ENCODE data around the gene LRG1.

The LRG1 gene

DNA sequence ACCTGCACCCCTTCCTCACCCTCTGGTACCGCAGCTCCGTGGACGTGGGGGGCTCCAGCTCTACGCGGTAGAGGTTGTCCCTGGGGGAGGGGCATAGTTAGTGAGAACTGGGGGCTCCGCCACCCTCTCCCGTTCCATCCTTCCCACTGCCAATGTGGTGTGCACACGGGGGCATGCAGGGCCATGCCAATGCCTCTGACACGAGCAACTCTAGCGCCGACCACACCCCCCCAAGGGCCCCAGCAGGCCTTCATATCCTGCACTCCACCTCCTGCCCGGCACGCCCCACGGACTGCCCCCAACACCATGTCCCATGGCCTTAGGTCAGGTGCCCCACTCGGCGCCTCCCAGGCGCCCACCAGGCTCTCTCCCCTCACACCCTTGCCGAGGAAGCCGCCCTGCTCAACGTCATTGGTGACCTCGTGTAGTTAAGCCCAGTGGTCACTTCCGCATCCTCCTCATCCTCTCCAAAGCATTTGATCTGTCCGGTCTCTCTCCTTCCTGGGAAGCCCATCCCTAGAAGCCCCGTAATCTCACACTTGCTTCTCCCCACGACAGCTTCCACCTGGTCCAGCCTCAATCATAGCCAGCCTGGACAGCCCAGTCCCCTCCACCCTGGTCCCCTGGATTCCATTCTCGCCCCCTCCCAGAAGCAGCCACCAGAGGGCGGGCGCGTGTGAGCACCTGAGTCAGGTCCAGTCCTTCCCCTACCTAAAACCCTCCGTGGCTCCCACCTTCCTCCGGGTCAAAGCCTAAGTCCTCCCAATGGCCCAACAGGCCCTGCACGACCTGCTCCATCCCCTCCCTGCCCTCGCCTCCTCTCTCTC lies 17.5 kb upstream of the LRG1 start:
- ChIA-PET CTCF (interaction anchor here (0.6 to 1.2 kb wide), 7 partner anchors 18 to 788 kb away, joined by 3 to 8 read pairs (median 3); partner anchors contain the start of gene LRG1), POLR2A (ENCODE audit: low non-redundant PET) (no interaction called here)
- TF ChIP-seq, protein P1, sequence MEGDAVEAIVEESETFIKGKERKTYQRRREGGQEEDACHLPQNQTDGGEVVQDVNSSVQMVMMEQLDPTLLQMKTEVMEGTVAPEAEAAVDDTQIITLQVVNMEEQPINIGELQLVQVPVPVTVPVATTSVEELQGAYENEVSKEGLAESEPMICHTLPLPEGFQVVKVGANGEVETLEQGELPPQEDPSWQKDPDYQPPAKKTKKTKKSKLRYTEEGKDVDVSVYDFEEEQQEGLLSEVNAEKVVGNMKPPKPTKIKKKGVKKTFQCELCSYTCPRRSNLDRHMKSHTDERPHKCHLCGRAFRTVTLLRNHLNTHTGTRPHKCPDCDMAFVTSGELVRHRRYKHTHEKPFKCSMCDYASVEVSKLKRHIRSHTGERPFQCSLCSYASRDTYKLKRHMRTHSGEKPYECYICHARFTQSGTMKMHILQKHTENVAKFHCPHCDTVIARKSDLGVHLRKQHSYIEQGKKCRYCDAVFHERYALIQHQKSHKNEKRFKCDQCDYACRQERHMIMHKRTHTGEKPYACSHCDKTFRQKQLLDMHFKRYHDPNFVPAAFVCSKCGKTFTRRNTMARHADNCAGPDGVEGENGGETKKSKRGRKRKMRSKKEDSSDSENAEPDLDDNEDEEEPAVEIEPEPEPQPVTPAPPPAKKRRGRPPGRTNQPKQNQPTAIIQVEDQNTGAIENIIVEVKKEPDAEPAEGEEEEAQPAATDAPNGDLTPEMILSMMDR (conservative IDR thresholded peaks at IDR 0.05; ENCODE audit: low read depth), result no peak
- H3K27ac ChIP-seq, result peak overlapping the region; percentile 37
- DNase-seq (ENCODE audit: low spot score), result no peak

DNA sequence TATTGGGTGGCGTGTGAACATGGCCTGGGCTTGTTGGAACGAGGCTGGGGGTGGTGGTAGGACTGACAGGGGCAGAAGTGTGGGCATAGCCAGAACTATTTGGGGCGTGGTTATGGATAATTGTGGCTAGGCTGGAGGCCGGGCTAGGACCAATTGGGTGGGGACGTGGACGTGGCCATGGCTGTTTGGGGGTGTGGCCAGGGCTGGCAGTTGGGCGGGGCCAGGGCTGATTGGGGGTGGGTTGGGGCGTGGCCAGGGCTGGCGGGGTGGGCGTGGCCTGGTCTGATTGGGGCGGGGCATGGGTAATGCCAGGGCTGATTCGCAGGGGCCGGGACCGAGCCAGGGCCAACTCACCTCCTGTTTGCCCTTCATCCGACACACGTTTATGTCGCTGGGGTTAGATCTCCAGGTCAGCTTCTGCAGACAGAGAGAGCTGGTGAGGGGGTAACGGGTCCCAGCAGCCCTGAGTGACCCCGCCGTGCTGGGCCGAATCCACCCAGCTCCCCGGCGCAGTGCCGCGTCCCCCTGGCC lies 16.8 kb upstream of the LRG1 start:
- TF ChIP-seq, protein P1 (conservative IDR thresholded peaks at IDR 0.05; ENCODE audit: low read depth), result no peak
- ChIA-PET POLR2A (ENCODE audit: low non-redundant PET) (no interaction called here), CTCF (interaction anchor here (0.7 to 1.2 kb wide), 5 partner anchors 17 to 103 kb away, joined by 3 to 8 read pairs (median 3); partner anchors contain the start of gene LRG1)
- H3K27ac ChIP-seq, result peak overlapping the region; percentile 37
- peak; percentile 96 for DNase-seq (ENCODE audit: low spot score)

DNA sequence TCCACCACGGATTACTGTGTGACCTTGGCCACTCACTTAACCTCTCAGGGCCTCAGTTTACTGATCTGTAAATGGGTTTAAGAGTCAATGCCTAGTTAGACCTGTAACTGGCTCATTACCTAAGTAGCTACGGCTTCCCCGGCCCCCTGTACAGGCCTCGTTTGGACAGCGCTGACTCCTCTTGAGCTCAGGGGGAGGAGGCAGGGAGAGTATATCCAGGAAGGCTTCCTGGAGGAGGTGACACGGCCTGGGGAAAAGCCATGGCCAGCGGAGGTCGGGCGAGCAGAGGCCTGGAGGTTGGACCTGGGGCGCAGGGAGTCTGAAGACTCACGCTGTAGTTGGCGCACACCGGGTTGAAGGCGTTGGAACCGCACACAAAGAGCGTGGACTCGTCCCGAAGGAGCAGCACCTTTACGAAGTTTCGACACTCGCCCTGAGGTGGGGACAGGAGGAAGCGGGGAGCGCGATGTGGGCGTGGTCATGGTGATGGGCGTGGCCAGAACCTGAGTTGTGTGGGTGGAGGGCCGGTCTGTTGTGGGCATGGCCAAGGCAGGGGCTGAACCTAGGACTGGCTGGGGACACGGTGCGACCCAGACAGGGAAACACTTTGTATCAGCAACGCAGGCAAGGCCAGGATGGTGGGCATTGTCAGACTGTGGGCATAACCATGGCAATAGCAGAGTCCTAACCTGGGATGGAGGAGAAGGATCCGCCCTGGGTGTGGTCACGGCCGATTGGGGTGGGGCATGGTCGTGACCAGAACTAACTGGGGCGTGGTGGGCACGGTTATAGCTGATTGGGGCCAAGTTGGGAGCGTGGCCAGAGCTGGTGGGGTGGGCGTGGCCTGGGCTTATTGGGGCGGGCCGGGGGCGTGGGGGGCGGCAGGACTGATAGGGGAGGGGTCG lies 16.1 kb upstream of the LRG1 start:
- ChIA-PET CTCF (interaction anchor here (0.8 to 1.4 kb wide), 3 partner anchors 11 to 17 kb away, joined by 3 to 6 read pairs (median 4); partner anchors contain the start of gene LRG1), POLR2A (ENCODE audit: low non-redundant PET) (no interaction called here)
- DNase-seq (ENCODE audit: low spot score), result peak; percentile 84
- H3K27ac ChIP-seq, result peak overlapping the region; percentile 37
- TF ChIP-seq, protein P1 (conservative IDR thresholded peaks at IDR 0.05; ENCODE audit: low read depth), result no peak

DNA sequence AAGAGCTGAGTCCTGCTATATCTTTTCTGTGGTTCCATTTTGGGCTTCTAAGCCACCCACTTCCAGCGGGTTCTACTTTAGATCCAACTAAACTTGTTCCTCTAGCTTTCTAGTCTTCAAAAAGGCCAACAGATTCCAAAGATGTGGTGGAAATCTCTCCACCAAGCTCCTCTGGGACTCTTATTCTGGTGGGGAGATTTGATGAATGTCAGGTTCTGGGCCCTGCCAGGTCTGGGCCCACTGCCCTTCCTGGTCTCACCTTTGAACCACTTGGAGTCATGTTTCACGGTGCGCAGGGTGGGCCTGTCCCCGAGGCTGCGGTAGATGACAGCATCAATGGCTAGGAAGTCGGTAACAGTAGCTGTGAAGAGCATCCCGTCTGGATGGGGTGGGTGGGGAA lies 14.9 kb upstream of the LRG1 start:
- CTCF ChIA-PET, result interaction anchor here (0.6 to 1.4 kb wide), 5 partner anchors 10 to 1264 kb away, joined by 3 to 6 read pairs (median 3); no protein-coding TSS in a partner anchor
- no peak for DNase-seq (ENCODE audit: low spot score)
- TF ChIP-seq, protein P1 (conservative IDR thresholded peaks at IDR 0.05; ENCODE audit: low read depth), result no peak
- peak overlapping the region; percentile 28 for H3K27ac ChIP-seq
- POLR2A ChIA-PET (ENCODE audit: low non-redundant PET), result no interaction called here

DNA sequence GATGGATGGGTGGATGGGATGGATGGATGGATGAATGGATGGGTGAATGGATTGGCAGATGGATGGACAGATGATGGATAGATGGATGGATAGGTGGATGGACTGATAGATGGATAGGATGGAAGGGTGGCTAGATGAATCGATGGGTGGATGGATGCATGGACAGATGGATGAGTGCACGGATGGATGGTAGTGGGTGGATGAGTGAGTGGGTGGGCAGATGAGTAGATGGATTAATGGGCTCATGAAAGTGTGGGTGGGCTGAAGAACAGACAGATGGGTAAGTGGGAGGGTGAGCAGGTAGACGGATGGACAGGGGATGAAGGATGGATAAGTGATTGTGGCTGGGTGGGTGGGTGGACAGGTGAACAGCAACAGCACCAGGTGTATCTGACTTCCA lies 13.9 kb upstream of the LRG1 start:
- CTCF ChIA-PET, result no interaction called here
- no peak overlapping the region for H3K27ac ChIP-seq
- POLR2A ChIA-PET (ENCODE audit: low non-redundant PET), result no interaction called here
- DNase-seq (ENCODE audit: low spot score), result no peak
- TF ChIP-seq, protein P1 (conservative IDR thresholded peaks at IDR 0.05; ENCODE audit: low read depth), result no peak

Data from RWPE1 (cell line).